CD14-positive monocyte (primary cell): ENCODE data around the gene C2CD2. TPM values are rescaled to one million over a fixed set of nuclear protein-coding genes. Genes with fewer than 3 reads are reported as not detected.

Experiments
- DNase-seq, 3 donors: peaks; one replicate each; pipeline ENCODE4 v3.0.0-alpha.2; 2011 to 2022
- H2AFZ ChIP-seq: 2 replicates; pipeline ENCODE4 v1.6.0; 2012; ENCODE audit warnings: mild to moderate bottlenecking, low read depth, low read length, inconsistent platforms; ENCODE audit not compliant: insufficient read depth, poor library complexity, severe bottlenecking
- H3K27ac ChIP-seq, 2 donors: 1 replicate in 1 of 2; 2 replicates in 1 of 2; pipeline ENCODE4 v1.5.1; 2012 to 2013; ENCODE audit warnings: low read length in 2 of 2, control low read depth in 1 of 2, inconsistent platforms in 1 of 2, low read depth in 1 of 2, mild to moderate bottlenecking in 1 of 2
- H3K27me3 ChIP-seq, 2 donors: one replicate each; pipeline versions ENCODE4 v1.6.0 to v1.6.1; 2011 to 2013; ENCODE audit warnings: low read length in 2 of 2; ENCODE audit not compliant: control insufficient read depth in 2 of 2, insufficient read depth in 2 of 2
- H3K36me3 ChIP-seq, 2 donors: replicated peaks in 1 of 2; 1 replicate in 1 of 2; 2 replicates in 1 of 2; pipeline versions ENCODE4 v1.5.1 to v1.6.1; 2012 to 2013; ENCODE audit warnings: low read length in 2 of 2, control low read depth in 1 of 2, inconsistent platforms in 1 of 2, mild to moderate bottlenecking in 1 of 2; ENCODE audit not compliant: insufficient read depth in 2 of 2, control insufficient read depth in 1 of 2
- H3K4me1 ChIP-seq, 2 donors: 1 replicate in 1 of 2; 2 replicates in 1 of 2; pipeline versions ENCODE4 v1.5.1 to v1.6.1; 2012 to 2013; ENCODE audit warnings: low read length in 2 of 2, control low read depth in 1 of 2, inconsistent platforms in 1 of 2, mild to moderate bottlenecking in 1 of 2, moderate library complexity in 1 of 2; ENCODE audit not compliant: insufficient read depth in 2 of 2, control insufficient read depth in 1 of 2
- H3K4me2 ChIP-seq: replicated peaks from 2 replicates; pipeline ENCODE3; 2012; ENCODE audit warnings: low read length, moderate library complexity, mild to moderate bottlenecking; ENCODE audit not compliant: poor library complexity, severe bottlenecking; ENCODE audit errors: extremely low read depth
- H3K4me3 ChIP-seq, 3 experiments: fragments of 200-600 bp in 1 of 3; sonication (generic) in 1 of 3; replicated peaks in 1 of 3; 1 replicate in 2 of 3; 2 replicates in 1 of 3; pipeline ENCODE4 v1.5.1; 2011 to 2013; ENCODE audit warnings: low read length in 3 of 3, mild to moderate bottlenecking in 3 of 3, control low read depth in 2 of 3, low read depth in 2 of 3, inconsistent platforms in 1 of 3, moderate library complexity in 1 of 3
- H3K79me2 ChIP-seq: 2 replicates; pipeline ENCODE4 v1.6.0; 2012; ENCODE audit warnings: mild to moderate bottlenecking, control low read depth, inconsistent platforms, low read length, moderate library complexity; ENCODE audit not compliant: insufficient read depth
- H3K9ac ChIP-seq: 2 replicates; pipeline ENCODE4 v1.6.0; 2017; ENCODE audit warnings: low read length, mild to moderate bottlenecking; ENCODE audit not compliant: insufficient read depth, poor library complexity, severe bottlenecking
- H3K9me3 ChIP-seq, 2 donors: replicated peaks in 1 of 2; 1 replicate in 1 of 2; 2 replicates in 1 of 2; pipeline versions ENCODE4 v1.5.1 to v1.6.1; 2012 to 2013; ENCODE audit warnings: low read length in 2 of 2, control low read depth in 1 of 2; ENCODE audit not compliant: control insufficient read depth in 1 of 2, insufficient read depth in 1 of 2
- H4K20me1 ChIP-seq: 2 replicates; pipeline ENCODE4 v1.6.0; 2012; ENCODE audit warnings: mild to moderate bottlenecking, low read length, control low read depth, moderate library complexity; ENCODE audit not compliant: insufficient read depth
- H3K27ac Mint-ChIP-seq, 7 donors: one replicate each; pipeline ENCODE4 v1.8.0; 2020; ENCODE audit warnings: mild to moderate bottlenecking in 7 of 7, mixed read lengths in 7 of 7, moderate library complexity in 6 of 7, inconsistent platforms in 2 of 7
- H3K27me3 Mint-ChIP-seq, 3 donors: one replicate each; pipeline ENCODE4 v1.8.0; 2021 to 2022; ENCODE audit warnings: low read depth in 3 of 3, mild to moderate bottlenecking in 3 of 3, mixed read lengths in 3 of 3, moderate library complexity in 3 of 3, inconsistent platforms in 1 of 3
- H3K36me3 Mint-ChIP-seq, 2 donors: one replicate each; pipeline ENCODE4 v1.8.0; 2020; ENCODE audit warnings: mixed read lengths in 2 of 2, inconsistent platforms in 1 of 2, mild to moderate bottlenecking in 1 of 2
- H3K4me1 Mint-ChIP-seq: one replicate; pipeline ENCODE4 v1.8.0; 2020; ENCODE audit warnings: mild to moderate bottlenecking, mixed read lengths
- H3K4me3 Mint-ChIP-seq, 2 donors: one replicate each; pipeline ENCODE4 v1.8.0; 2020; ENCODE audit warnings: mild to moderate bottlenecking in 2 of 2, mixed read lengths in 2 of 2, moderate library complexity in 1 of 2
- H3K9me3 Mint-ChIP-seq, 7 donors: one replicate each; pipeline ENCODE4 v1.8.0; 2020 to 2022; ENCODE audit warnings: mixed read lengths in 7 of 7, mild to moderate bottlenecking in 6 of 7, moderate library complexity in 6 of 7, inconsistent platforms in 2 of 7
- CTCF ChIP-seq: fragments of 200-600 bp; IDR thresholded peaks from one replicate; pipeline ENCODE4 v1.8.0; 2022; ENCODE audit warnings: antibody characterized with exemption, mild to moderate bottlenecking
- WGBS: methylation state at CpG from one replicate; pipeline ENCODE4 v1.1.5; 2013; ENCODE audit warnings: missing lambda C conversion rate; ENCODE audit not compliant: insufficient coverage; 5-methylcytosine and 5-hydroxymethylcytosine counted together
- intact Hi-C, 2 donors: fragments of 100-400 bp; cut with micrococcal nuclease; formaldehyde crosslinking; loops; one replicate each; pipeline versions ENCODE4 v1.15.0 to v1.15.1; 2023
- polyA plus RNA-seq, 3 donors: library from polyadenylated mRNA; depleted of rRNA in 1 of 3; unstranded in 2 of 3; stranded (reverse) in 1 of 3; fragments of 300-500 nt in 2 of 3; fragments of >200 nt in 1 of 3; fragmentation: Illumina TruSeq in 2 of 3; gene quantifications; 1 replicate in 2 of 3; 2 replicates in 1 of 3; pipeline ENCODE4 v1.2.3, GENCODE V29; 2012 to 2021

The C2CD2 gene
- polyA plus RNA-seq, 3 donors, result 1.4 to 17.0 (median 3.8) TPM

GRCh38 chr21:41942457-41942856 lies 11.4 kb downstream of the C2CD2 start:
- H3K27ac ChIP-seq, result no peak overlapping the region
- H3K36me3 ChIP-seq, result peaks cover 0 to 6% of the 10 kb centered on the region in 2 donors
- no peak overlapping the region for H3K4me3 ChIP-seq
- no peaks in the 10 kb centered on the region for H4K20me1 ChIP-seq
- H3K9me3 Mint-ChIP-seq, result peaks cover 0 to 3% (median 0%) of the 10 kb centered on the region in 7 donors
- peaks cover 8 to 15% of the 10 kb centered on the region in 2 donors for H3K36me3 Mint-ChIP-seq
- H3K27ac Mint-ChIP-seq, result no peak overlapping the region
- peaks cover 0 to 4% (median 0%) of the 10 kb centered on the region in 3 donors for H3K27me3 Mint-ChIP-seq
- H3K9me3 ChIP-seq, result no peaks in the 10 kb centered on the region
- 96% methylated on average over 6 of the region's 9 CpGs for WGBS
- no peak for TF ChIP-seq CTCF
- peaks cover 6% of the 10 kb centered on the region for H3K79me2 ChIP-seq
- H3K4me1 Mint-ChIP-seq, result peaks cover 6% of the 10 kb centered on the region
- H3K4me3 Mint-ChIP-seq, result no peak overlapping the region
- no peaks in the 10 kb centered on the region for H3K4me1 ChIP-seq
- no peak overlapping the region for H3K4me2 ChIP-seq
- H3K9ac ChIP-seq, result no peak overlapping the region
- no peak for DNase-seq
- H3K27me3 ChIP-seq, result no peaks in the 10 kb centered on the region
- H2AFZ ChIP-seq, result no peak overlapping the region
- intact Hi-C loops, result no loop called here

GRCh38 chr21:41941941-41942340 lies 11.9 kb downstream of the C2CD2 start:
- WGBS, result 93% methylated on average over 7 of the region's 12 CpGs
- TF ChIP-seq CTCF, result no peak
- Histone ChIP-seq H3K27ac (no peak overlapping the region), H3K4me1 (no peaks in the 10 kb centered on the region), H3K4me2 (no peak overlapping the region), H3K9me3 (no peaks in the 10 kb centered on the region), H3K79me2 (peaks cover 6% of the 10 kb centered on the region), H3K4me3 (no peak overlapping the region), H2AFZ (no peak overlapping the region), H4K20me1 (no peaks in the 10 kb centered on the region), H3K36me3 (peaks cover 0 to 6% of the 10 kb centered on the region in 2 donors), H3K27me3 (no peaks in the 10 kb centered on the region), H3K9ac (no peak overlapping the region)
- Mint-ChIP-seq H3K9me3 (peaks cover 0 to 3% (median 0%) of the 10 kb centered on the region in 7 donors), H3K27me3 (peaks cover 0 to 4% (median 0%) of the 10 kb centered on the region in 3 donors), H3K4me3 (no peak overlapping the region), H3K36me3 (peaks cover 8 to 15% of the 10 kb centered on the region in 2 donors), H3K4me1 (peaks cover 6% of the 10 kb centered on the region), H3K27ac (no peak overlapping the region)
- no peak for DNase-seq
- intact Hi-C loops, result no loop called here
